NCI-H226 (cell line): Measurements from ENCODE around the gene IBA57.
"Not testable (repeated sequence)": the region's sequence is repeated elsewhere in the genome, so short reads cannot be mapped to it uniquely, and the experiment has no call there.

Experiments
- DNase-seq: peaks from one replicate; pipeline ENCODE4 v3.0.0-alpha.2; 2015

IBA57 gene

DNA sequence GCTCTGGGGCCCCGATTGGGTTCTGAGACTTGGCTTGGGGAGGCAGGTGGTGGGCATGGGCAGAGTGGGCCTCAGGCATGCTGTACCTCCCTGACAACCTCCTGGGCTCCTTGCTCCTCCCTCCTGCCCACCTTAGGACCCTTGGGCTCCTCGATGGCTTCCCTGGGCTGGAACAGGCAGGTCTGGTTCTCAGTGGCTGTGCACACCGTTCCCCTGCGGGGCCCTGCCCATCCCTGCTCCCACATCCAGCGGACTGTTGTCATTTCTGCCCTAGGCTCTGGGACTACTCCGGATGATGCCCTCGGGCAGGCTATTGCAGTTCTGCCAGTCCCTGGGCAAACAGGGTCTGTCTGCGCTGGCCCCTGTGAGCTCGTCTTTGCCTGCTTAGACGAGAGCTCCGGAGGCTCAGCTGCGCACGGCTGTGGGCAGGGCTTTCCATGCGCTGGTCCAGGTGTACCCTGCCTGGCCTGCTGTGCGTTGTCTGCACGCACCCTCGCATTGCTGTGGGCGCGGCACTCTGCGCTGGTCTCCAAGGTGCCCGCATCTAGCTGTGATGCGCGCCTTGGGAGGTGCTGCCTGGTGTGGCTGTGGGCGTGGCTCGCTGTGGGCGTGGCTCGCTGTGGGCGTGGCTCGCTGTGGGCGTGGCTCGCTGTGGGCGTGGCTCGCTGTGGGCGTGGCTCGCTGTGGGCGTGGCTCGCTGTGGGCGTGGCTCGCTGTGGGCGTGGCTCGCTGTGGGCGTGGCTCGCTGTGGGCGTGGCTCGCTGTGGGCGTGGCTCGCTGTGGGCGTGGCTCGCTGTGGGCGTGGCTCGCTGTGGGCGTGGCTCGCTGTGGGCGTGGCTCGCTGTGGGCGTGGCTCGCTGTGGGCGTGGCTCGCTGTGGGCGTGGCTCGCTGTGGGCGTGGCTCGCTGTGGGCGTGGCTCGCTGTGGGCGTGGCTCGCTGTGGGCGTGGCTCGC is 8.2 kb downstream of the IBA57 start:
- not testable (repeated sequence) for DNase-seq

GRCh38 chr1:228174482-228175315 is 9.1 kb downstream of the IBA57 start:
- DNase-seq, result no peak

DNA sequence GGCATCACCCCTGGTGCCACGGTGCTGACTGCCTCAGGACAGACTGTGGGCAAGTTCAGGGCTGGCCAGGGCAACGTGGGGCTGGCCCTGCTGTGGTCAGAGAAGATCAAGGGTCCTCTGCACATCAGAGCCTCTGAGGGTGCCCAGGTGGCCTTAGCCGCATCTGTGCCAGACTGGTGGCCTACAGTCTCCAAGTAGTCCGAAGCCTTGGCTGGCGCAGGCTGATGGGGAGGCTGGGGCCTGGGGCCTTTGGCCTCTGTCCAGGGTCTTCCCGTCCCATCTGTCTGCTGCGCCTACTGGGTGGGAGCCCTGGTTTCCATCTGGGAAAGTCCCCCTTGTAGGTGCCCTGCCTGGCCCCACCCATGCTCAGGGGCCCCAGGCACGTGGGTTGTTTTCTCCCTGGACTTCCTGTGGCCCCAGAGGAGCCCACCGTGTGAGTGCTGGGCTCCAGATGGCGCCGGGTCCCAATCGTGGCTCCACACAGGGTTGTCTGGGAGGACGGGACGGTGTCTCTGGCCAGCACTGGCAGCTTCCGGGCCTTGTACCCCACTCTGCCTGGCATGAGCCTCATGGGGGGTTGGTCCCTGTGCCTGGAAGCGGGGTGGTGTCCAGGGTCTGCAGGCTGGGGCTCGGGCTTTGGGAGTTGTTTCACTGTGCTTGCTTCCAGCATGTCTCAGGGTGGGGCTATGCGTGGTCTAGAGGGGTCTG is 9.9 kb downstream of the IBA57 start:
- DNase-seq, result no peak

- DNase-seq, result no peak
Observed at GRCh38 chr1:228176024-228176395, 10.4 kb downstream of the IBA57 start.

GRCh38 chr1:228176461-228177182 is 11.0 kb downstream of the IBA57 start:
- DNase-seq, result no peak

GRCh38 chr1:228177183-228177475 is 11.5 kb downstream of the IBA57 start:
- DNase-seq, result no peak

GRCh38 chr1:228177721-228178710 is 12.4 kb downstream of the IBA57 start:
- DNase-seq, result no peak

DNA sequence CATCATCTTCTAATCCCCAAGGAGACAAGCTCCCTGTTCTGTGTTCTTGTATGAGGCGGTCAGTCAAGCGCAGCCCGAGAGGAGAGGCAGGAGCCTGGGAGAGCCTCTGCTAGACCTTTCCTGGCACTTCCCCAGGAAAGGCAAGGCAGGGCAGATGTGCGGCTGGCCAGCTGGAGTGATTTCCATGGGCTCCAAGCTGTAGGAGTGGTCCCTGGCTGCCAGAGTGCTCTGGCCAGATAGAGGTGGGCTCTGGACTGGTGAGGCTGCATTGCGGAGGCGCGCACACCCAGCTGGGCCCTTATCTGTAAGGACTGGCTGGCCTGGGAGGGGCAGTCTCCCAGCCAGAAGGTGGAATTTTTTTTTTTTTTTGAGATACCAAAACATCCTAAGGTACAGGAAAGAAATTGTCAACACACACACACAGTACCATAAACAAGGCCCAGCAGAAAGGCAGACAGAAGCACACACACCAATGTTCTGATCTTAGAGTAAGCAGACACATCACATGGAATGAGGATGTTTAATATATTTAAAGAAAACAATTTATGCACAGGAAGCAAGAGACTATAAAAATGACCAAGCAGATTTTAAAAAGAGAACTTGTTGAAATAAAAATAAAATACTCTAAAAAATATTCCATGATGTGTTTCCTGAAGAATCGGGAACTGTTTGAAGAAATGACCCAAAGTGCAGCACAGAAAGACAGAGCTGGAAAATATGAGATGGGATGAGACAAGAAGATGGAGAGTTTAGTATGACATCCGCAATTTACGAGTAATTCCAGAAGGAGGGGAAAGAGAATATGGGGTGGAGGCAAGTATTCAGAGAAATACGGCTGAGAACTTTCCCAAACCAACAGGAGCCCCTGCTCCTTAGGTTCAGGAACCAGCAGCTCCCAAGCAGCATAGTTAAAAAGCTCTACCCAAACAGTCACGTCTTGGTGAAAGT is 13.4 kb downstream of the IBA57 start:
- no peak for DNase-seq

- DNase-seq, result no peak
Observed at GRCh38 chr1:228180271-228180958, 14.8 kb downstream of the IBA57 start.

GRCh38 chr1:228180959-228181644 is 15.5 kb downstream of the IBA57 start:
- no peak for DNase-seq

- DNase-seq, result no peak
Observed at GRCh38 chr1:228181645-228182034, 16.0 kb downstream of the IBA57 start.

DNA sequence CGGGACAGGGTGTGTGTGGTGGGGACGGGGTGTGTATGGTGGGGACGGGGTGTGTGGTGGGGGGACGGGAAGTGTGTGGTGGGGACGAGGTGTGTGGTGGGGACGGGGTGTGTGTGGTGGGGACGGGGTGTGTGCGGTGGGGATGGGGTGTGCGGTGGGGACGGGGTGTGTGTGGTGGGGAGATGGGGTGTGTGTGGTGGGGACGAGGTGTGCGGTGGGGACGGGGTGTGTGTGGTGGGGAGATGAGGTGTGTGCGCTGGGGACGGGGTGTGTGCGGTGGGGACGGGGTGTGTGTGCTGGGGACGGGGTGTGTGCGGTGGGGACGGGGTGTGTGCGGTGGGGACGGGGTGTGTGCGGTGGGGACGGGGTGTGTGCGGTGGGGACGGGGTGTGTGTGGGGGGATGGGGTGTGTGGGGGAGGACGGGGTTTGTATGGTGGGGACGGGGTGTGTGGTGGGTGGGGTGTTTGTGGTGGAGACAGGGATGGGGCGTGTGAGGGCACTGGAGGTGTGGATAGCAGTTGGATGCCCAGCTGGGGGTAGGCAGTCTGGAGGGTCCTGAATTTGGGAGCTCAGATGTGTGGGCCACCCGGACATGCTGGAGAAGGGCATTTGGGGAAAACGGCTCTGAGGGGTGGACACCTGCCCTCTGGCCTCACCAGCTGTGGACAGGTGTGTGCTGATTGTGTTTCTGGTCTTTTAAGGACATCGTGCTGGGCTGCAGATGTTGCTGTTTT is 16.9 kb downstream of the IBA57 start:
- DNase-seq, result no peak

GRCh38 chr1:228184152-228184551 is 18.5 kb downstream of the IBA57 start:
- no peak for DNase-seq

DNA sequence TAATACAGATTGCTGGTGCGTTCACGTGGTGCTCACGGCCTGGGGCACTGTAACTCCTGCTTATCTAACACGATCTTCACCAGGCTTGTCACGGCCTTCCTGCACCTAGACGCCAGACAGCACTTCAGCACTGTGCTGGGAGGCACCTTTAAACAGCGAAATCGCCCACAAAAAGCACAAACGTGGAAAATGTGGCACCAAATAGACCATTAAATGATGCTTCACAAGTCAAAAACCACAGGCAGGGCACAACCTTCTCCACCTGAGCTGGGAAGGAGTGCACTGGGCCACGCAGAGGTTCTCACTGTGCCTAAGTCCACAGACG is 20.0 kb downstream of the IBA57 start:
- DNase-seq, result no peak

GRCh38 chr1:228188249-228188648 is 22.6 kb downstream of the IBA57 start:
- not testable (repeated sequence) for DNase-seq

- DNase-seq, result no peak
Observed at GRCh38 chr1:228190182-228190581, 24.6 kb downstream of the IBA57 start.

DNA sequence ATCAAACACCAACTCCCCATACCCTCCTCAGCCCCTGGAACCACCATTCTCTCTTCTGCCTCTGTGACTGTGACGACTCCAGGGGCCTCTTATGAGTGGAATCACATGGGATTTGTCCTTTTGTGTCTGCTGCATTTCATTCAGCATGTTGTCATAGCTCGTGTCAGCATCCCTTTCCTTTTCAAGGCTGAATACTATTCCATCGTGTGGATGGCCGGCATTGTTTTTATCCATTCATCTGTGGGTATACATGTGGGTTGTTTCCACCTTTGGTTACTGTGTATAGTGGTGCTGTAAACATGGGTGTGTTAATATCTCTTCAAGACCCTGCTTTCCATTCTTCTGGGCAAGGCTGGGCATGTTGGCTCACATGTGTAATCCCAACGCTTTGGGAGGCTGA is 25.2 kb downstream of the IBA57 start:
- DNase-seq, result no peak

GRCh38 chr1:228194436-228194835 is 28.8 kb downstream of the IBA57 start:
- DNase-seq, result no peak
